GM23338 (cell line): ENCODE measurements around the gene OMP. TPM values are rescaled to one million over a fixed set of nuclear protein-coding genes. Genes with fewer than 3 reads are reported as not detected.

Experiments used
- ATAC-seq: fragments of 200-7000 bp; cut with Tn5 transposase; 3 replicates; pipeline ENCODE4 v1.9.1; 2020
- DNase-seq: peaks from one replicate; pipeline ENCODE4 v3.0.0-alpha.2; 2015; ENCODE audit warnings: low spot score
- H2AFZ ChIP-seq: fragments of 200-600 bp; sonication (generic); 2 replicates; pipeline ENCODE4 v1.8.0; 2016; ENCODE audit warnings: antibody characterized with exemption, mild to moderate bottlenecking, moderate library complexity
- H3F3A ChIP-seq: fragments of 200-600 bp; sonication (generic); replicated peaks from 2 replicates; pipeline ENCODE4 v1.8.0; 2017; ENCODE audit warnings: antibody characterized with exemption, mixed run types, low read depth
- H3K27ac ChIP-seq: fragments of 200-600 bp; sonication (generic); 2 replicates; pipeline ENCODE4 v1.6.1; 2016; ENCODE audit warnings: low read depth
- H3K27me3 ChIP-seq: fragments of 200-600 bp; sonication (generic); 2 replicates; pipeline ENCODE4 v1.8.0; 2016; ENCODE audit warnings: mild to moderate bottlenecking, mixed run types, moderate library complexity; ENCODE audit not compliant: insufficient read depth
- H3K36me3 ChIP-seq: fragments of 200-600 bp; sonication (generic); 2 replicates; pipeline ENCODE4 v1.8.0; 2016; ENCODE audit warnings: mild to moderate bottlenecking; ENCODE audit not compliant: insufficient read depth
- H3K4me1 ChIP-seq: fragments of 200-600 bp; sonication (generic); 2 replicates; pipeline ENCODE4 v1.8.0; 2016; ENCODE audit warnings: mild to moderate bottlenecking, moderate library complexity; ENCODE audit not compliant: insufficient read depth
- H3K4me2 ChIP-seq: fragments of 200-600 bp; sonication (generic); 2 replicates; pipeline ENCODE4 v1.7.1; 2017; ENCODE audit warnings: mixed run types
- H3K4me3 ChIP-seq: fragments of 200-600 bp; sonication (generic); 2 replicates; pipeline ENCODE4 v1.6.1; 2016; ENCODE audit warnings: mixed run types
- H3K79me2 ChIP-seq: fragments of 200-600 bp; sonication (generic); replicated peaks from 2 replicates; pipeline ENCODE4 v1.8.0; 2017; ENCODE audit warnings: mild to moderate bottlenecking; ENCODE audit not compliant: insufficient read depth
- H3K9me2 ChIP-seq: fragments of 200-600 bp; sonication (generic); 2 replicates; pipeline ENCODE4 v1.8.0; 2017; ENCODE audit not compliant: insufficient read depth
- H4K20me1 ChIP-seq: fragments of 200-600 bp; sonication (generic); replicated peaks from 2 replicates; pipeline ENCODE4 v1.8.0; 2017; ENCODE audit warnings: mild to moderate bottlenecking; ENCODE audit not compliant: insufficient read depth
- H3K27ac Mint-ChIP-seq: 2 replicates; pipeline ENCODE4 v1.8.0; 2020; ENCODE audit warnings: inconsistent platforms, mild to moderate bottlenecking, moderate library complexity, mixed read lengths
- H3K27me3 Mint-ChIP-seq: 3 replicates; pipeline ENCODE4 v1.8.0; 2022; ENCODE audit warnings: low read depth, mild to moderate bottlenecking, moderate library complexity, mixed read lengths, inconsistent platforms; ENCODE audit not compliant: insufficient read depth, poor library complexity
- H3K36me3 Mint-ChIP-seq: 3 replicates; pipeline ENCODE4 v1.8.0; 2021; ENCODE audit warnings: low read depth, mild to moderate bottlenecking, inconsistent platforms, moderate library complexity, mixed read lengths
- H3K4me1 Mint-ChIP-seq: 3 replicates; pipeline ENCODE4 v1.8.0; 2020; ENCODE audit warnings: mild to moderate bottlenecking, inconsistent platforms, mixed read lengths
- H3K4me3 Mint-ChIP-seq: 3 replicates; pipeline ENCODE4 v1.8.0; 2021; ENCODE audit warnings: moderate library complexity, mild to moderate bottlenecking, inconsistent platforms, mixed read lengths
- H3K9me3 Mint-ChIP-seq: 3 replicates; pipeline ENCODE4 v1.8.0; 2020; ENCODE audit warnings: moderate library complexity, mild to moderate bottlenecking, inconsistent platforms, mixed read lengths
- CREB1 ChIP-seq: fragments of 250-450 bp; sonication (Bioruptor Pico); IDR thresholded peaks from 2 replicates; pipeline ENCODE4 v1.5.0; 2020; ENCODE audit warnings: low read depth, mild to moderate bottlenecking, moderate library complexity
- ETS1 ChIP-seq: IDR thresholded peaks from 2 replicates; pipeline ENCODE4 v1.6.1; 2016; ENCODE audit warnings: antibody characterized with exemption
- EZH2 ChIP-seq: fragments of 200-600 bp; sonication (generic); IDR thresholded peaks from one replicate; pipeline ENCODE4 v1.8.0; 2017; ENCODE audit warnings: antibody characterized with exemption, mild to moderate bottlenecking, low read depth; ENCODE audit not compliant: unreplicated experiment
- EZH2phosphoT487 ChIP-seq: fragments of 200-600 bp; sonication (generic); IDR thresholded peaks from one replicate; pipeline ENCODE4 v1.8.1; 2018; ENCODE audit warnings: antibody characterized with exemption; ENCODE audit not compliant: unreplicated experiment
- JUNB ChIP-seq: IDR thresholded peaks from one replicate; pipeline ENCODE4 v1.6.1; 2016; ENCODE audit warnings: antibody characterized with exemption; ENCODE audit not compliant: unreplicated experiment
- NANOG ChIP-seq: IDR thresholded peaks from 2 replicates; pipeline ENCODE4 v1.6.1; 2016; ENCODE audit warnings: antibody characterized with exemption, borderline replicate concordance
- POLR2AphosphoS5 ChIP-seq: IDR thresholded peaks from 2 replicates; pipeline ENCODE4 v1.6.1; 2016; ENCODE audit warnings: antibody characterized with exemption, low read depth
- REST ChIP-seq: IDR thresholded peaks from one replicate; pipeline ENCODE4 v1.6.1; 2018; ENCODE audit warnings: antibody characterized with exemption; ENCODE audit not compliant: unreplicated experiment
- STAT1 ChIP-seq: IDR thresholded peaks from one replicate; pipeline ENCODE4 v1.6.1; 2016; ENCODE audit warnings: antibody characterized with exemption; ENCODE audit not compliant: unreplicated experiment
- ZNF114 ChIP-seq: fragments of 250-450 bp; sonication (Bioruptor Pico); IDR thresholded peaks from 2 replicates; pipeline ENCODE4 v1.5.0; 2020; ENCODE audit warnings: mild to moderate bottlenecking, moderate library complexity
- ZNF331 ChIP-seq: fragments of 250-450 bp; sonication (Bioruptor Pico); IDR thresholded peaks from 2 replicates; pipeline ENCODE4 v1.5.0; 2020; ENCODE audit warnings: low read depth, mild to moderate bottlenecking, moderate library complexity
- ZNF462 ChIP-seq: fragments of 250-450 bp; sonication (Bioruptor Pico); IDR thresholded peaks from 2 replicates; pipeline ENCODE4 v1.5.0; 2020; ENCODE audit warnings: mild to moderate bottlenecking, moderate library complexity
- polyA plus RNA-seq: library from polyadenylated mRNA; unstranded; fragments of >200 nt; fragmentation: Nextera tagmentation; extraction: Ambion mirVana; gene quantifications from 2 replicates; pipeline ENCODE4 v1.2.1, GENCODE V29; 2016
- total RNA-seq: library from RNA; depleted of rRNA; stranded (reverse); fragments of >200 nt; shearing (Covaris generic); gene quantifications from 2 replicates; pipeline ENCODE4 v1.2.3, GENCODE V29; 2014
- TF ChIP-seq, protein P1 (sequence below), 2 experiments: fragments of 200-600 bp in 1 of 2; sonication (generic) in 1 of 2; conservative IDR thresholded peaks; 2 replicates each; pipeline versions ENCODE4 v1.5.1 to v1.6.1; 2016 to 2017; ENCODE audit warnings: antibody characterized with exemption in 2 of 2, low read depth in 2 of 2, mild to moderate bottlenecking in 2 of 2, moderate library complexity in 1 of 2

OMP gene
- total and polyA plus RNA-seq, 2 experiments from 2014 or later, result 1.0 TPM; not detected in 1

DNA sequence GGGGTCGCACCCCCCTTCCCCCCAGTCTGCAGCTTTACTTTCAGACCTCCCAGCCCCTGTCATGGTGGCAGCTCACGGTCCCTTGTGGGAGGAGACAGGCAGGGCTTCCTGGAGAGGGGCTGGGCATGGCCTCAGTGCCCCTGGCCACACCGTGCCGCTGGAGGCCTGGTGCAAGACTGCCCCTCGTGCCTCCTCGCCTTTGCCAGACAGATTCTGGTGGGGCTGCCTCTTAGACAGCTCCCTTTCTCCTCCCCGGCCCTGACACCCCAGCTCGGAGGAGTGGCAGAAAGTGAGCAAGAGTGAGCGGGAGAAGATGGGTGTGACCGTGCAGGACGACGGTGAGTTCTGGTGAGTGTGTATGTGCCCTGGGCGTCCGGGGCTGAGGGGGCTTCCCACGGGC, 13.3 kb downstream of the OMP start:
- DNase-seq, result no peak
- no peaks in the 10 kb centered on the region; the same call in 1 of the 2 replicates for H4K20me1 ChIP-seq
- H2AFZ ChIP-seq, result no peak overlapping the region
- H3K36me3 ChIP-seq, result no peaks in the 10 kb centered on the region
- Mint-ChIP-seq H3K9me3 (no peaks in the 10 kb centered on the region), H3K36me3 (no peaks in the 10 kb centered on the region; the same call in 2 of the 3 replicates), H3K4me1 (peaks cover 8% of the 10 kb centered on the region), H3K4me3 (no peak overlapping the region), H3K27ac (no peak overlapping the region), H3K27me3 (peaks cover 18% of the 10 kb centered on the region)
- no peak for TF ChIP-seq NANOG
- no peak for TF ChIP-seq REST
- no peak for TF ChIP-seq STAT1
- TF ChIP-seq ZNF331, result no peak
- no peak for TF ChIP-seq JUNB
- no peak for TF ChIP-seq ZNF114 (CRISPR knock-in tag)
- no peak for TF ChIP-seq ETS1
- TF ChIP-seq, protein P1, sequence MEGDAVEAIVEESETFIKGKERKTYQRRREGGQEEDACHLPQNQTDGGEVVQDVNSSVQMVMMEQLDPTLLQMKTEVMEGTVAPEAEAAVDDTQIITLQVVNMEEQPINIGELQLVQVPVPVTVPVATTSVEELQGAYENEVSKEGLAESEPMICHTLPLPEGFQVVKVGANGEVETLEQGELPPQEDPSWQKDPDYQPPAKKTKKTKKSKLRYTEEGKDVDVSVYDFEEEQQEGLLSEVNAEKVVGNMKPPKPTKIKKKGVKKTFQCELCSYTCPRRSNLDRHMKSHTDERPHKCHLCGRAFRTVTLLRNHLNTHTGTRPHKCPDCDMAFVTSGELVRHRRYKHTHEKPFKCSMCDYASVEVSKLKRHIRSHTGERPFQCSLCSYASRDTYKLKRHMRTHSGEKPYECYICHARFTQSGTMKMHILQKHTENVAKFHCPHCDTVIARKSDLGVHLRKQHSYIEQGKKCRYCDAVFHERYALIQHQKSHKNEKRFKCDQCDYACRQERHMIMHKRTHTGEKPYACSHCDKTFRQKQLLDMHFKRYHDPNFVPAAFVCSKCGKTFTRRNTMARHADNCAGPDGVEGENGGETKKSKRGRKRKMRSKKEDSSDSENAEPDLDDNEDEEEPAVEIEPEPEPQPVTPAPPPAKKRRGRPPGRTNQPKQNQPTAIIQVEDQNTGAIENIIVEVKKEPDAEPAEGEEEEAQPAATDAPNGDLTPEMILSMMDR (conservative IDR thresholded peaks at IDR 0.05; ENCODE audit: low read depth in 2 of 2), result no peak
- no peak for TF ChIP-seq CREB1
- no peak for TF ChIP-seq POLR2AphosphoS5
- no peak for TF ChIP-seq EZH2
- TF ChIP-seq ZNF462 (CRISPR knock-in tag), result no peak
- TF ChIP-seq EZH2phosphoT487, result no peak
- no peak overlapping the region for H3K4me3 ChIP-seq
- no peaks in the 10 kb centered on the region for H3K4me1 ChIP-seq
- no peaks in the 10 kb centered on the region for H3K27me3 ChIP-seq
- H3F3A ChIP-seq, result no peaks in the 10 kb centered on the region
- H3K27ac ChIP-seq, result no peak overlapping the region
- no peak for ATAC-seq
- H3K79me2 ChIP-seq, result no peaks in the 10 kb centered on the region
- H3K9me2 ChIP-seq, result no peaks in the 10 kb centered on the region
- no peak overlapping the region for H3K4me2 ChIP-seq
